ENCODE results near the gene ZDHHC11B.
"Not testable (repeated sequence)": the region's sequence is repeated elsewhere in the genome, so short reads cannot be mapped to it uniquely, and the experiment has no call there.

Gene ZDHHC11B

GRCh38 chr5:785181-785705 lies 714 bp upstream of the ZDHHC11B start:
- not testable (repeated sequence) for DNase-seq (ENCODE audit: low spot score)

- not testable (repeated sequence) for DNase-seq (ENCODE audit: low spot score)
Measured at GRCh38 chr5:783881-784427, 575 bp downstream of the ZDHHC11B start.

- DNase-seq (ENCODE audit: low spot score): not testable (repeated sequence)
Measured at GRCh38 chr5:783049-783802, 1.3 kb downstream of the ZDHHC11B start.

GRCh38 chr5:782356-782755 lies 2.2 kb downstream of the ZDHHC11B start:
- DNase-seq (ENCODE audit: low spot score): not testable (repeated sequence)

- not testable (repeated sequence) for DNase-seq (ENCODE audit: low spot score)
Measured at GRCh38 chr5:780571-780970, 4.0 kb downstream of the ZDHHC11B start.

- DNase-seq (ENCODE audit: low spot score): not testable (repeated sequence)
Measured at GRCh38 chr5:778967-779366, 5.6 kb downstream of the ZDHHC11B start.

GRCh38 chr5:778421-778820 lies 6.1 kb downstream of the ZDHHC11B start:
- not testable (repeated sequence) for DNase-seq (ENCODE audit: low spot score)

- DNase-seq (ENCODE audit: low spot score): no peak
Measured at GRCh38 chr5:777756-778161, 6.8 kb downstream of the ZDHHC11B start.

- DNase-seq (ENCODE audit: low spot score): no peak
Measured at GRCh38 chr5:776862-777711, 7.4 kb downstream of the ZDHHC11B start.

- DNase-seq (ENCODE audit: low spot score): no peak
Measured at GRCh38 chr5:775961-776861, 8.3 kb downstream of the ZDHHC11B start.

- DNase-seq (ENCODE audit: low spot score): not testable (repeated sequence)
Measured at GRCh38 chr5:775595-775960, 9.0 kb downstream of the ZDHHC11B start.

- DNase-seq (ENCODE audit: low spot score): not testable (repeated sequence)
Measured at GRCh38 chr5:774854-775505, 9.5 kb downstream of the ZDHHC11B start.

- not testable (repeated sequence) for DNase-seq (ENCODE audit: low spot score)
Measured at GRCh38 chr5:774304-774703, 10.2 kb downstream of the ZDHHC11B start.

- no peak for DNase-seq (ENCODE audit: low spot score)
Measured at GRCh38 chr5:773517-774264, 10.8 kb downstream of the ZDHHC11B start.

- not testable (repeated sequence) for DNase-seq (ENCODE audit: low spot score)
Measured at GRCh38 chr5:772931-773330, 11.6 kb downstream of the ZDHHC11B start.

- not testable (repeated sequence) for DNase-seq (ENCODE audit: low spot score)
Measured at GRCh38 chr5:772547-772890, 12.0 kb downstream of the ZDHHC11B start.

GRCh38 chr5:771841-772546 lies 12.5 kb downstream of the ZDHHC11B start:
- DNase-seq (ENCODE audit: low spot score): not testable (repeated sequence)

GRCh38 chr5:771087-771781 lies 13.3 kb downstream of the ZDHHC11B start:
- DNase-seq (ENCODE audit: low spot score): not testable (repeated sequence)

- not testable (repeated sequence) for DNase-seq (ENCODE audit: low spot score)
Measured at GRCh38 chr5:770585-770984, 13.9 kb downstream of the ZDHHC11B start.

Data from hepatic stellate cell (primary cell).